Gastrocnemius medialis (tissue), 4 donors: ENCODE measurements around the gene CENPE. TPM values are rescaled to one million over a fixed set of nuclear protein-coding genes. Genes with fewer than 3 reads are reported as not detected.

Experiments used
- ATAC-seq, 2 donors: fragments of 150-250 bp; one replicate each; pipeline ENCODE4 v1.9.1; 2016
- DNase-seq, 2 donors: peaks; one replicate each; pipeline ENCODE4 v3.0.0-alpha.2; 2019
- H3K27ac ChIP-seq, 4 donors: fragments of 200-600 bp; sonication (generic); 1 replicate in 1 of 4; 2 replicates in 3 of 4; pipeline ENCODE4 v1.5.1; 2016 to 2018; ENCODE audit warnings: mild to moderate bottlenecking in 2 of 4, moderate library complexity in 1 of 4
- H3K27me3 ChIP-seq, 3 donors: fragments of 200-600 bp; sonication (generic) in 2 of 3; 1 replicate in 1 of 3; 2 replicates in 2 of 3; pipeline versions ENCODE4 v1.5.1 to v1.6.0; 2016 to 2019; ENCODE audit warnings: mild to moderate bottlenecking in 1 of 3, moderate library complexity in 1 of 3
- H3K36me3 ChIP-seq, 2 donors: fragments of 200-600 bp; sonication (generic) in 1 of 2; one replicate each; pipeline ENCODE4 v1.5.1; 2017 to 2018
- H3K4me1 ChIP-seq, 2 donors: fragments of 200-600 bp; sonication (generic) in 1 of 2; one replicate each; pipeline ENCODE4 v1.5.1; 2016 to 2017; ENCODE audit warnings: mild to moderate bottlenecking in 2 of 2
- H3K4me3 ChIP-seq, 4 donors: fragments of 200-600 bp; sonication (generic) in 3 of 4; 1 replicate in 1 of 4; 2 replicates in 3 of 4; pipeline ENCODE4 v1.5.1; 2016 to 2019; ENCODE audit warnings: mild to moderate bottlenecking in 2 of 4
- H3K9me3 ChIP-seq, 3 donors: fragments of 200-600 bp; sonication (generic) in 2 of 3; 1 replicate in 1 of 3; 2 replicates in 2 of 3; pipeline ENCODE4 v1.5.1; 2016 to 2019
- CTCF ChIP-seq, 5 experiments: fragments of 450-650 bp in 3 of 5; fragments of 200-600 bp in 2 of 5; sonication (generic) in 2 of 5; IDR thresholded peaks in 4 of 5; conservative IDR thresholded peaks in 1 of 5; 1 replicate in 4 of 5; 2 replicates in 1 of 5; pipeline ENCODE4 v1.5.1; 2016 to 2019; ENCODE audit warnings: antibody characterized with exemption in 5 of 5, mild to moderate bottlenecking in 3 of 5, moderate library complexity in 3 of 5
- POLR2A ChIP-seq, 2 donors: fragments of 450-650 bp; IDR thresholded peaks; one replicate each; pipeline ENCODE4 v1.6.1; 2017; ENCODE audit warnings: antibody characterized with exemption in 2 of 2, mild to moderate bottlenecking in 2 of 2, moderate library complexity in 2 of 2
- in situ Hi-C, 4 donors: fragments of 200-750 bp; cut with MboI; loops; one replicate each; pipeline versions ENCODE4 v1.15.0 to v1.8.0; 2017; ENCODE audit warnings: low sequenced_read_pairs in 4 of 4
- intact Hi-C: fragments of 100-400 bp; cut with DNase I; formaldehyde crosslinking; loops from one replicate; pipeline ENCODE4 v1.15.1; 2023; ENCODE audit warnings: low total_unique reads
- total RNA-seq, 4 donors: library from RNA; depleted of rRNA; stranded (reverse); fragments of >200 nt; gene quantifications; one replicate each; pipeline versions ENCODE4 v1.1.0 to v1.2.3, GENCODE V29; 2016

The CENPE gene
- total RNA-seq, 4 donors from 2014 or later = 0.15 to 0.63 (median 0.18) TPM

GRCh38 chr4:103067841-103068547, 130.1 kb downstream of the CENPE start:
- intact Hi-C loops (no loop called here), in situ Hi-C loops (no loop called here)
- ATAC-seq = no peak
- Histone ChIP-seq H3K36me3 (peaks cover 0 to 14% of the 10 kb centered on the region in 2 donors), H3K4me1 (no peaks in the 10 kb centered on the region), H3K27me3 (no peaks in the 10 kb centered on the region), H3K9me3 (no peaks in the 10 kb centered on the region), H3K27ac (no peak overlapping the region), H3K4me3 (no peak overlapping the region)
- no peak for DNase-seq
- TF ChIP-seq POLR2A (IDR thresholded peaks at IDR 0.05) (no peak), CTCF (IDR thresholded peaks at IDR 0.05 in 4 of 5, conservative IDR thresholded peaks at IDR 0.05 in 1 of 5) (no peak)

- no peaks in the 10 kb centered on the region for H3K9me3 ChIP-seq
- TF ChIP-seq POLR2A (IDR thresholded peaks at IDR 0.05) (no peak), CTCF (IDR thresholded peaks at IDR 0.05 in 4 of 5, conservative IDR thresholded peaks at IDR 0.05 in 1 of 5) (no peak)
- ATAC-seq (no peak), DNase-seq (no peak)
- peaks cover 0 to 9% of the 10 kb centered on the region in 2 donors for H3K36me3 ChIP-seq
- H3K4me1 ChIP-seq = no peaks in the 10 kb centered on the region
- no peaks in the 10 kb centered on the region for H3K27me3 ChIP-seq
- H3K27ac ChIP-seq = no peak overlapping the region
- in situ Hi-C loops = no loop called here
- intact Hi-C loops = no loop called here
- no peak overlapping the region for H3K4me3 ChIP-seq
Observed at GRCh38 chr4:103060453-103061148, 137.5 kb downstream of the CENPE start.

Other genes starting within 250 kb of the CENPE start
- not detected for gene SLC9B1, start 178.6 kb downstream of the CENPE start, total RNA-seq
- gene SLC9B2, start 121.6 kb downstream of the CENPE start, total RNA-seq = 1 to 10 TPM; 2.0 to 6.1 (median 2.3) TPM
- gene BDH2, start 98.5 kb downstream of the CENPE start, total RNA-seq = 10 to 100 TPM; 11.6 to 40.3 (median 18.5) TPM